GM12864 (cell line): Measurements from ENCODE around the gene NGLY1.

Source experiments
- DNase-seq: peaks from one replicate; pipeline ENCODE4 v3.0.0-alpha.2; 2011; ENCODE audit warnings: low read depth
- H3K4me3 ChIP-seq: 2 replicates; pipeline ENCODE4 v1.5.1; 2011; ENCODE audit warnings: mild to moderate bottlenecking, low read depth, low read length, control low read depth
- CTCF ChIP-seq: IDR thresholded peaks from 2 replicates; pipeline ENCODE4 v1.5.1; 2011; ENCODE audit warnings: low read depth, mild to moderate bottlenecking, moderate library complexity, low read length, control low read depth, inconsistent platforms; ENCODE audit errors: missing control alignments

NGLY1 gene

GRCh38 chr3:25744470-25744869 lies 38.8 kb downstream of the NGLY1 start:
- TF ChIP-seq CTCF, result no peak
- no peak for DNase-seq
- H3K4me3 ChIP-seq, result no peak overlapping the region

- DNase-seq, result no peak
- H3K4me3 ChIP-seq, result no peak overlapping the region
- TF ChIP-seq CTCF, result no peak
These were observed 55.1 kb downstream of the NGLY1 start for GRCh38 chr3:25728101-25728500.

- no peak overlapping the region for H3K4me3 ChIP-seq
- no peak for DNase-seq
- TF ChIP-seq CTCF, result no peak
These were observed 55.9 kb downstream of the NGLY1 start for GRCh38 chr3:25727316-25727715.

- no peak for TF ChIP-seq CTCF
- no peak for DNase-seq
- H3K4me3 ChIP-seq, result no peak overlapping the region
These were observed 57.4 kb downstream of the NGLY1 start for GRCh38 chr3:25725810-25726209.

- TF ChIP-seq CTCF, result no peak
- no peak for DNase-seq
These were observed 58.1 kb downstream of the NGLY1 start for GRCh38 chr3:25724948-25725645.

GRCh38 chr3:25723802-25724201 lies 59.4 kb downstream of the NGLY1 start:
- no peak overlapping the region for H3K4me3 ChIP-seq
- DNase-seq, result no peak
- no peak for TF ChIP-seq CTCF

More at GRCh38 chr3:25724948-25725645, 58.1 kb downstream of the NGLY1 start:
- H3K4me3 ChIP-seq, result no peak overlapping the region

- no peak for DNase-seq
- no peak overlapping the region for H3K4me3 ChIP-seq
- no peak for TF ChIP-seq CTCF
These were observed 63.9 kb downstream of the NGLY1 start for GRCh38 chr3:25719321-25719720.
